GM13977 (cell line): Measurements from ENCODE around the gene NUB1.

Experiments used
- DNase-seq: peaks from one replicate; pipeline ENCODE4 v3.0.0; 2012; ENCODE audit warnings: low spot score
- in situ Hi-C: fragments of 300-500 bp; cut with MboI; formaldehyde crosslinking; loops from one replicate; pipeline ENCODE4 v1.12.0; 2022; ENCODE audit warnings: low sequenced_read_pairs, low pct_unique_long_range_greater_than_20kb, mixed read lengths, inconsistent platforms; ENCODE audit not compliant: unreplicated experiment
- TF ChIP-seq, protein P1 (sequence below): IDR thresholded peaks from 2 replicates; pipeline ENCODE4 v1.5.1; 2012; ENCODE audit warnings: mild to moderate bottlenecking, control low read depth; ENCODE audit not compliant: insufficient read depth; ENCODE audit errors: extremely low read depth, missing control alignments

NUB1 gene

DNA sequence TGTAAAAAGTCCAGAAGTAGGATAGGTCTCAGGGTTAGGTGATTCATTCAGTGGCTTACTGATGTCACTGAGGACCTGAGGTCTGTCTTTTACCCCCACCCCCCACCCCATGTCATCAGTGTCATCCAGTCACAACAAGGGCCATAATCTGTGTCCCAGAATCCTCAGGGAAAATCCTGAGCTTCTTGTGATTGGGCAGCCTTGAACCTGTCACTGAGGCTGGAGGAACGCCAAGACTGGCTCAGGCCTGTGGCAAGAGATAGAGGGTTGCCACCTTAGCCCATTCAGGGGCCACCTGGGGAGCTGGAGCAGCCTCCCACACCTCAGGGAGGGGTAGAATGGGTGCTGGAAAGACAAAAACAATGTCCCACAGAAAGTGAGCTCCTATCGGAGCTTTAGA, 29.7 kb downstream of the NUB1 start:
- DNase-seq = no peak
- in situ Hi-C loops = loop anchor here (25.0 kb wide), 1 partner anchor 391 kb away; no protein-coding TSS in a partner anchor
- TF ChIP-seq, protein P1, sequence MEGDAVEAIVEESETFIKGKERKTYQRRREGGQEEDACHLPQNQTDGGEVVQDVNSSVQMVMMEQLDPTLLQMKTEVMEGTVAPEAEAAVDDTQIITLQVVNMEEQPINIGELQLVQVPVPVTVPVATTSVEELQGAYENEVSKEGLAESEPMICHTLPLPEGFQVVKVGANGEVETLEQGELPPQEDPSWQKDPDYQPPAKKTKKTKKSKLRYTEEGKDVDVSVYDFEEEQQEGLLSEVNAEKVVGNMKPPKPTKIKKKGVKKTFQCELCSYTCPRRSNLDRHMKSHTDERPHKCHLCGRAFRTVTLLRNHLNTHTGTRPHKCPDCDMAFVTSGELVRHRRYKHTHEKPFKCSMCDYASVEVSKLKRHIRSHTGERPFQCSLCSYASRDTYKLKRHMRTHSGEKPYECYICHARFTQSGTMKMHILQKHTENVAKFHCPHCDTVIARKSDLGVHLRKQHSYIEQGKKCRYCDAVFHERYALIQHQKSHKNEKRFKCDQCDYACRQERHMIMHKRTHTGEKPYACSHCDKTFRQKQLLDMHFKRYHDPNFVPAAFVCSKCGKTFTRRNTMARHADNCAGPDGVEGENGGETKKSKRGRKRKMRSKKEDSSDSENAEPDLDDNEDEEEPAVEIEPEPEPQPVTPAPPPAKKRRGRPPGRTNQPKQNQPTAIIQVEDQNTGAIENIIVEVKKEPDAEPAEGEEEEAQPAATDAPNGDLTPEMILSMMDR = no peak

DNA sequence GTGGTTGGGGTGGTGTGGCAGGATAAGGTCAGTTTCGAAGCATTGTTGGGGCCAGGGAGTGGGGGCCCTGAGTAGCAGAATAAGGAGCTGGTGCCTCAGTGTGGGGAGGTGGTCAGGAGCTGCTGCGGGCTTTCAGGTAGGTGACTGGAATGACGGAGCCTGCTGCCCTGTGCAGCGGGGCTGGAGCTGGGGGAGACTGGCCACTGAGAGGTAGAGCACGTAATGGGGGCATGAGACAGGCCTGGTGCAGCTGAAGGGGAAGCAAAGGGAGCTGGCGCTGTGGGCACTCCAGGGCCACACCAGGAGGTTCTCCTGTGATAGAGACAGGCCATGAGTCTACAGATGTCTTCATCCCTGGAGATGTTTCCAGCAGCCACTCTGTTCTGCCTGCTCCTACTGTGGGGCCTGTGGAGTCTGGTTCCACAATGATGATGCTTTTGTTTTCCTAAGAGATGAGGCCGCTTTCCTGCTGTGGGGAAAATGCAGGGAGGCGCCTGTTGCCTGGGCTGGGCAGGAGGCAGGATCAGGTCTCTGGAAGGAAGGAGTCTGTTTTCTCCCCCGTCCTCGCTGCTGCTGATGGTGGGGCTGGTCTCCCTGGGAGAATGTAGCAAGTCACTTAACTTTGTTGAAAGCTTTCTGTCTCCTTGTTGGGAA, 31.1 kb downstream of the NUB1 start:
- in situ Hi-C loops = loop anchor here (25.0 kb wide), 1 partner anchor 390 kb away; no protein-coding TSS in a partner anchor
- DNase-seq = no peak
- TF ChIP-seq, protein P1 = no peak

DNA sequence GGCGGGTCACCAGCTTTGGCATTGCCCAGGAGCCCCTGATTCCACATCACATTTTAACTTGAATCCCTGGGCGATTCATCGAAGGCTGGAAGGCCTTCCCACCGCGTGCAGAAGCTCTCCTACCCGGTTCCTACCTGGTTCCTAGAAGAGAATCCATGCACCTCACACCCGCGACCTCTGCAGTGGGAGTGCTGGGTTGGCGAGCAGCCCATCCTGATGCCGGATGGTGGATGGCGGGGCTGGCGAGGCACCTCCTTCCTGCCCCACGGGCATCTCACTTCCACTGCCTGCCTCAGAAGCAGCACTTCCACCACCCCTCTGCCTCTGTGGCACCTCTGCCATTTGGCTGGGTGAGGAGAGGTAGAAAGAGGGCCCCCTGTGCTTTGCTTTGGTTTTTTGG, 32.0 kb downstream of the NUB1 start:
- in situ Hi-C loops = loop anchor here (25.0 kb wide), 1 partner anchor 389 kb away; no protein-coding TSS in a partner anchor

DNA sequence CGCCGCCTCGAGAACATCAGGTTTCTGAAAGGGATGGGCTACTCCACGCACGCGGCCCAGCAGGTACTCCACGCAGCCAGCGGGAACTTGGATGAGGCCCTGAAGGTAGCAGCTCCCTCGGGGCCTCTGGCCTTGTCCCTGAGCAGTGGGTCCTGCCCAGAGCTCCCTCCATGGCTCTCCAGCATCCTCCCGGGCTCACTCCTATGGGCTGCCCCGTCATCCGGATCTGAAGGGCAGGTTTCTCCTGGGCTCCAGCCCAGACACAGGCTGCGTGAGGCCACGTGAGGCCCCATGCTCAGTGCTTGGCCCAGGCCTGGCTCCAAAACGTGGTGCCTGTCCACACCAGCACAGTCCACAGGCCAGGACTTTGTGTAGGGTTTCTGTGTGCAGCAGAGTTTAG, 32.5 kb downstream of the NUB1 start:
- in situ Hi-C loops = loop anchor here (25.0 kb wide), 1 partner anchor 388 kb away; no protein-coding TSS in a partner anchor
- DNase-seq = peak; percentile 8

More for the DNA sequence above, 32.0 kb downstream of the NUB1 start:
- DNase-seq = peak; percentile 9
- TF ChIP-seq, protein P1 = no peak

DNA sequence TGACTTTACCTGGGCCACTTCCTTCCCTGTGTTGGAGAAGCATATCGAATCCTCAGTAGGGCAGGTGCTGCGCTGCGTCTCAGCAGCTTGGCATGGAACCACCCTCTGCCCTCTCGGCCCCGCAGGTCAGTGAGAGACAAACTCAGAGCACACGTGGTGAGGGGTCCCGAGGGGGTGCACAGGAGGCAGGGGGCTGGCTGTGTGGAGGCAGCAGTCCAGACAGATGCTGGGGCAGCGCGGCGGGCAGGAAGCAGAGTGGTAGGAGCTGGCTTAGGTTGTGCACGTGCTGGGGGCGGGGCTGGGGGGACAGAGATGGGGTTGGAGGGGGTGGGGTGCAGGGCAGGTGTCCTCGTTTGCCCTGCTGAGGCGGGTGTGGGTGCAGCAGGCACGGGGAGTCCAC, 33.1 kb downstream of the NUB1 start:
- in situ Hi-C loops = loop anchor here (25.0 kb wide), 1 partner anchor 388 kb away; no protein-coding TSS in a partner anchor
- no peak for DNase-seq
- TF ChIP-seq, protein P1 = no peak

More for the DNA sequence above, 32.5 kb downstream of the NUB1 start:
- TF ChIP-seq, protein P1 = no peak

DNA sequence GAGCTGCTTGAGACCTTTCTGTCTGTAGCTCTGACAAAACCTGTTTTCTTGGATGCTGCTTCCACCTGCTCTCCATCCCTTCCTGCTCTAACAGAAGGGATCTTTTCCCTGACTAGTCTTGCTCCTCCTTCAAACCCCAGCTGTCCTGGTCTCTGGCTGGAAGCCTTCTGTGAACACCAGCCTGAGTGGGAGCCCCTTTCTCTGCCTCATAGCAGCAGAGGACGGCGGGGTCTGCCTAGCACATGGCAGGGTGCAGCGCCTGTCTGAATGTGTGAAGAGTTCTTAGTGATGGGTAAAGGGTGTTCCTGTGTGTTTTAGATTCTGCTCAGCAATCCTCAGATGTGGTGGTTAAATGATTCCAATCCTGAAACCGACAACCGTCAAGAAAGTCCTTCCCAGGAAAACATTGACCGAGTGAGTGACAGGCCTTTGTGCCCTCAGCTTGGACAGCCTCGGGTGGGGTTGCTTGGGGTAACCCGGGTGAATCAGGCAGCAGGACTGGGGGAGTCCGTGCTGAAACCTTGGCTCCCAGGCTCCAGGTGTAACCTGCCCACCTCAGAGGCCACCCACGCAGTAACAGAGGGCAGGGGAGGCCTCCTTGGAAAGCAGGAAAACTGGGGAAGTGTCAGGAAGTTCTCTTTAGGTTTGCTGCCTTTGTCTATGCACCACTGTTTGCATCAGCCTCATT, 34.1 kb downstream of the NUB1 start:
- in situ Hi-C loops = no loop called here
- TF ChIP-seq, protein P1 = no peak
- peak; percentile 17 for DNase-seq
